NOMO-1 treated with dmso at 0.1 percent for 144 hours (cell line): ENCODE results near the gene CLOCK.
A peak's percentile ranks its signal among the peaks of the same experiment; 100 is the strongest.

Experiments used
- DNase-seq: peaks from one replicate; lab custom pipeline; 2025; ENCODE audit not compliant: unreplicated experiment; lab: John Stamatoyannopoulos, UW

Gene CLOCK

DNA sequence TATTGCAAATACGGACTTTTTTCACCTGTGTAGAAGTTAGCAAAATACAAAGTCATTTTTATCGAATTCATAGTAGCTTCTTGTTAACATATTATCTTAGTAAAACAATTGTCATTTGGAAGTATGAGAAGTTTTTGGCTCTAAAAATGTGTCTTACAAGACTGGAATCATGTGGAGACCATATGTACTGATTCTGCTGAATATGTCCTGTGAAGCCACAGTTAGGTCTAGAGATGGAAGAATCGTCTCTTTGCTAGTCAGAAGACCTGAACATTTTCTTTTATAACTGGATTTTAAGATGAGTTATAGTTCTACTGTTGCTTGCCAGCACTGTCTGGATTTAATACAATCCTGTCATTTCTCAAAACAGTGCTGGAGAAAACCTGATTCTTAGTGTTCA, 121.9 kb downstream of the CLOCK start:
- DNase-seq: no peak

DNA sequence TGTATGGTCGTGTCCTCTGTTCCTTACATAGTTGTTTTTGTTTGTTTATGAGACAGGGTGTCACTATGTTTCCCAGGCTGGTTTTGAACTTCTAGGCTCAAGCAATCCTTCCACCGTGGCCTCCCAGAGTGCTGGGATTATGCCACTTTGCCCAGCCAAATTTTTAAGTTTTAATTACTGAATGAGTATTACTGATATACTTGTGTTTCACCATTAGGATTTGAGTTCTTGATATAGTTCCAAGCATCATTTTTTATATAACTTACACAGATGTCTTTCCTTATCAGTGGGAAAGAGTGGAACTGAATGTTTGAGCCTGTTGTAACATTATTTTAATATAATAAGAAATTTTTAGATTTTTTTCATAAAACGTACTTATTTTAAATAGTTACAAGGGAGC, 130.5 kb downstream of the CLOCK start:
- no peak for DNase-seq

DNA sequence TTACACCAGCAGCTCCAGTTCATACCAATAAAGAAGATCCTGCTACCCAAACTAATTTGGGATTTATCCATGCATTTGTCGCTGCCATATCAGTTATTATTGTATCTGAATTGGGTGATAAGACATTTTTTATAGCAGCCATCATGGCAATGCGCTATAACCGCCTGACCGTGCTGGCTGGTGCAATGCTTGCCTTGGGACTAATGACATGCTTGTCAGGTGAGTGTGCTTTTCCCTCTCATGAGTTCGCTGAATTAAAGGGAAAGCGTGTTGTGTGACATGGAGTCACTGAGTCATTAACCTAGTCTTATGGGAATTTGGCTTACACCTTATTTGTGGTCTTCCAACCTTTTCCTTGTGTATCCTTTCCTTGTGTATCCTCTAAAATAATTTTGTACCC, 135.1 kb downstream of the CLOCK start:
- no peak for DNase-seq

DNA sequence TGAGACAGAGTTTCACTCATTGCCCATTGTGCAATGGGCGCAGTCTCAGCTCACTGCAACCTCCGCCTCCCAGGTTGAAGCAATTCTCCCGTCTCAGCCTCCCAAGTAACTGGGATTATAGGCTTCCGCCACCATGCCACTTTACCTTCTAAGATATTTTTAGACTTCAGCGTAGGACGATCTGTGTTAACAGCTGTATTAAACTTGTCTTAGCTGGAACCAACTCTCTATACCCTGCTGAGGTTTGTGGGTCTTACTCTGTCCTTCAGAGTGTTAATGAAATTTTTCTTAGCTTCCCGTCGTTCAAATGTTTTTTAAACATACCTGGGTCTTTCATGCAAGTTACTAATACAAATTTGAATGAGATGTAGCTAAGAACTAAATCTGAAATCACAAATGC, 136.3 kb downstream of the CLOCK start:
- no peak for DNase-seq

DNA sequence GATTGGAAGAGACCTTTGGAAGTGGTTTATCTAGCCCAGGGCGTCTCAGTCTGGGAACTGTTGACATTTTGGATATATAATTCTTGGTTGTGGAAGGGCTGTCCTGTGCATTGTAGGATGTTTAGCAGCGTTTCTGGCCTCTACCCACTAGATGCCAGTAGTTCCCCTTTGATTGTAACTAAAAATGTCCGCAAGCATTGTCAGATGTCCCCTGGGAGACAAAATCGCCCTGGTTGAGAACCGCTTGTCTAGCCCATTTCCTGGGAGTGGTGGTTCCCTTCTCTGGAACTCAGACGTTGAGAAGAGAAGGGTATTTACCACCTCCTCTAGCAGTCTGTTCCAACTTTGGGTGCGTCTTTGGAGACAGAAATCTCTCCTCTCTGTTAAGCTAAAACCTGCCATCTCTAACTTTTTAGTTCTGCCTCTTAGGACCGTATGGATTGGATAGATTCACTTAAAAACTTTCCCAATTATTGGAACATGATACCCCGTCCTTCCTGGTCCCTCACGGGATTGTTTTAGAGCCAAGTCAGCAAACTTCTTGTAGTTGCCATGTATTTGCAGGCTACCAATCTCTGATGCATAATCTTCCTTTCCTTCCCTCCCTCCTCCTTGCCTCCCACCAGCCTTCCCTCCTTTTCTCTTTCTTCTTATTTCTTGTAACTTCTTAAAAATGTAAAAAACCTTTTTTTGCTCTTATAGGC, 137.1 kb downstream of the CLOCK start:
- DNase-seq: no peak

DNA sequence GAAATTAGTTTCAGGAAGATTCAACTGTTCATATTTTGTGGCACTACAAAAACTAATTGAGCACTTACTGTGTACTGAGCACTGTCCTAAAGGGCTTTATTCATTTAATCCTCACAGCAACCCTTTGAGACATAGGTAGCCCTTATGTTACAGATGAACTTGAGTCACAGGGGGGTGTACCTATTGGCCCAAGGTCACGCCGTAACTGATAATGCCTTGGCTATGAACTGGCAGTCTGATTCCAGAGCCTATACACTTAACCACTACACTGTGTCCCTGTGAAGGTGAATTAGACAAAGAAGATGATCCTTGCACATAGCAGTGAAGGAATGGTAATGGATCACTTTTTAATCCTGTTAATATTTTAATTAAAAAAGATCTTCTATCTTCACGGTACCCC, 138.9 kb downstream of the CLOCK start:
- DNase-seq: no peak

DNA sequence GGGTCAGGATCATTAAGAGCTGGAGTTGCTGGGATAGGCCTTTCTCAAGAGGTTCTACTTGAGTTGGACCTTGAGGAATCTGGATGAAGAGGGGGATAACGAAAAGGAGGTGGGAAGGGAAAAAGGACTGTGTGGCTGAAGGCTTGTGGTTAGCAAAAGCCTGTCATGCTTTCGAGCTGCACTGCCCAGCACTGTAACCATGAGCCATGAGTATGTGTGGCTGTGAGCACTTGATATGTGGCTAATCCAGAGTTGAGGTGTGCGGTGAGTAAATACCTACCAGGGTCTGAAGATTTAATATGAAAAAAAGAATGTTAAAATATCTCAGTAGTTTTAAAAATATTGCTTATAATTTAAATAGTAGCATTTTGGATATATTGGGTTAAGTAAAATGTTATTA, 139.6 kb downstream of the CLOCK start:
- DNase-seq: no peak

DNA sequence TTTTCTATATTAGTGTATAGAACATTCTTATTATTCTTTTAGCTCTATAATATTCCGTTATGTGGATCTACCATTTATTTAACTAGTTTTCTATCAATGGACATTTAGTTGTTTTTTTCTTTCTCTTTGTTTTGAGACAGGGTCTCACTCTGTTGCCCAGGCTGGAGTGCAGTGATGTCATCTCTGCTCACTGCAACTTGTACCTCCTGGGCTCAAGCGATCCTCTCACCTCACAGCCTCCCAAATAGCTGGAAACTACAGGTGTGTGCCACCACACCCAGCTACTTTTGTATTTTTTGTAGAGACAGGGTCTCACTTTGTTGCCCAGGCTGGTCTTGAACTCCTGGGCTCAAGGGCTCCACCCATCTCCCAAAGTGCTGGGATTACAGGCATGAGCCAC, 140.2 kb downstream of the CLOCK start:
- no peak for DNase-seq

DNA sequence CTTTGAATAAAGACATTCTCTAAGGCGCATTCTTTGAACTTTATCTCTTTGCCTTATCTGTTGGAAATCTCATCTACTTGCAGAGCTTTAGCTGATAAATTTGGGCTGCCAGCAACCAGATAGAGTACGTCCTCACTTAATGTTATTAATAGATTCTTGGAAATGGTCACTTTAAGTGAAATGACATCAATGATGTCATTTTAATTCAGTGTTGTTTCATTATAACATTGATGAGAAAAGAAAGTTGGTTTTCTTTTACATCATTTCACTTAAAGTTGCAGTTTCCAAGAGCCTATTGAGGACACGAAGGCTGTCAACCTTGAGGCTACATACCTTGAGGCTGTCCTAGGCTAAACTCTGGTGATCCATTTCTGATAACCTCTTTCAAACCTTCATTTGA, 141.6 kb downstream of the CLOCK start:
- DNase-seq: no peak

DNA sequence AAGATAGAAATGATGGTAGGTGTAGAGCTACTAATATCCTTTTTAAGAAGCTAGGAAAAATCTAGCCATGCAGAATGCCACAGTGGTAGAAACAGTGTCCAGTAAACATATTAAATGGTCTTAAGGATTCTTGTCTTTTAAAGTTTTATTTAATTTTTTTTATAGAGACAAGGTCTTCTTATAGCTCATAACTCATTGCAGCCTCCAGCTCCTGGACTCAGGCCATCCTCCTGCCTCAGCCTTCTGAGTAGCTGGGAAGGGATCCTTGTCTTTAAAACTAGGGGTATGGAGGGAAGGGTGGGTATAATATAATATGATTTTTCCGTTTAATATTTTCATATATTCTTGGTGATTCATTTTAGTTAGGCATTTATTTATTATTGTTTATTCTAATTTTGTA, 147.1 kb downstream of the CLOCK start:
- no peak for DNase-seq

DNA sequence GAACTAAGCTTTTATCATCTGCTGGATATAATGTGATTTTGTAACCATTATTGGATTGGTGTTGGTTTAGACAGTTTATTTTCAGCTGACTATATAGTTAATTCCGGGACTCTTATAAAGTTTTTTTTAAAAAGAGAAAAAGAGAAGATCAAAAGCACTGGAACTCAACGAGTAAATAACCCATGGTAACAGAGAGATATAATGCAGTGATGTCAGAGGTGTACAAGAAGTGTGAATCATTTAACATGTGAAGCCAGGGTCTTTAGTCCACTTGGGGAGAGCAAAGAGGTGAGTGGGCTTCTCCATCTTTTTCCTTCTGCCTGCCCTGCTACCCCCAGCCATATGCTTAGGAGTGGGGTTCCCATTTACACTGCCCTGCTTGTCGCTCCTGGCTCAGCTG, 147.7 kb downstream of the CLOCK start:
- no peak for DNase-seq

DNA sequence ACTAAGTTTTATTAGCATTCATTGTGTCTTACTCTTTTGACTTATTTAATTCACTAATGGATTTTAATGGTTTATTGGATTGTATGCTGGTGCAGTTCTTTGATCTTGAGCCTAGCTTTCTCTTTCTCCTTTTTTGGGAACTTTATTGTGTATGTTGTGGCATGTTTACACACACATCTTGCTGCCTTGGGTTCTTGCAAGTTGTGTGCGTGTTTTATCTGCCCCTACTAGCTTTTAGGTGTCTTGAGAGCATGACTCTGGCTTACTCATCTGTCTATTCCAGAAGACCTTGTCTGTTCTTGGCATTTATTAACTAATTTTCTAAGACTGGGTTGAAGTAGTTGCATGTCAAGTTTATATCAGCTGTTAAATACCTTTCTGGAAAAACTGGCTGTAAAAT, 148.2 kb downstream of the CLOCK start:
- DNase-seq: no peak

DNA sequence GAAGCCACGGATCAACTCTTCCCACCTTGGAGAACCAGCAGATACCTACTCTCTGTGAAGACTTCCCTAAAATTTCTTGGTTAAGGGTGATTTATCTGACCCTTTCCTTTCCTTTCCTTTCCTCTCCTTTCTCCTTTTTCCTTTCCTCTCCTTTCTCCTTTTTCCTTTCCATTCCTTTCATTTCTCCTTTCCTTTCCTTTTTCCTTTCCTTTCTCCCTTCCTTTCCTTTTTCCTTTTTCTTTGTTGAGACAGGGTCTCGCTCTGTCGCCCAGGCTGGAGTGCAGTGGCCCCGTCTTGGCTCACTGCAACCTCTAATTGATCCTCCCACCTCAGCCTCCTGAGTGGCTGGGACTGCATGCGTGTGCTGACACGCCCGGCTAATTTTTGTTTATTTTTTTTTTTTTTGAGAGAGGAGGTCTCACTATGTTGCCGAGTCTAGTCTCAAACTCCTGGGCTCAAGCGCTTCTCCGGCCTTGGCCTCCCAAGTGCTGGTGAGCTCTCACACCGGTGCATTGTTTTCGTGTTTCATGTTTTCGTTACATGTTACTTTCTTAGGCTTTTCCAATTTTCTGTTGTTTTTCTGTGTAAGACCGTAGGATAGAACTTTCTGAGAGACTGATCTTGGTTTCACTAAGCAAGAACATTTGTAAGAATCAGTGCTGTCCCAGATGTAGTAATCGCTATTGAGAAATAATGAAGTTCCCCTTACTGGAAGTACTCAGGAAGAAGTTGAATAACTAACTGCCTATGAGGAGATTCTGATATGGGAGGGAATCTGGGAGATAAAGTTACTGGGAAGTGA, 149.0 kb downstream of the CLOCK start:
- no peak for DNase-seq

DNA sequence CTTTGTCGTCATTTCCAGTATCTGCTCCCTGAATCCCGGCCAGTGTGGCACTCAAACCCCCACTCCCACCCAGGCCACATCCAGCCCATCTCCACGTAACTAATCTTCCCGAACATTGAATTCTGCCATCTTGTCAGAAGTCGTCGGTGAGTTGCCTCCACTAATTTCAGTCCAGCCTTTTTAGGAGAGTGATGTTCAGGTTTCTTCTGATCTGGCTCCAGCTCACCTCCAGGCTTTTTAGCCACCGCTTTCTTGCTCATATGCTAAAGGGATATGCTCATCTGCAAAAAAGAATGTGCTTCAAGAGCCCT, 149.6 kb downstream of the CLOCK start:
- no peak for DNase-seq

DNA sequence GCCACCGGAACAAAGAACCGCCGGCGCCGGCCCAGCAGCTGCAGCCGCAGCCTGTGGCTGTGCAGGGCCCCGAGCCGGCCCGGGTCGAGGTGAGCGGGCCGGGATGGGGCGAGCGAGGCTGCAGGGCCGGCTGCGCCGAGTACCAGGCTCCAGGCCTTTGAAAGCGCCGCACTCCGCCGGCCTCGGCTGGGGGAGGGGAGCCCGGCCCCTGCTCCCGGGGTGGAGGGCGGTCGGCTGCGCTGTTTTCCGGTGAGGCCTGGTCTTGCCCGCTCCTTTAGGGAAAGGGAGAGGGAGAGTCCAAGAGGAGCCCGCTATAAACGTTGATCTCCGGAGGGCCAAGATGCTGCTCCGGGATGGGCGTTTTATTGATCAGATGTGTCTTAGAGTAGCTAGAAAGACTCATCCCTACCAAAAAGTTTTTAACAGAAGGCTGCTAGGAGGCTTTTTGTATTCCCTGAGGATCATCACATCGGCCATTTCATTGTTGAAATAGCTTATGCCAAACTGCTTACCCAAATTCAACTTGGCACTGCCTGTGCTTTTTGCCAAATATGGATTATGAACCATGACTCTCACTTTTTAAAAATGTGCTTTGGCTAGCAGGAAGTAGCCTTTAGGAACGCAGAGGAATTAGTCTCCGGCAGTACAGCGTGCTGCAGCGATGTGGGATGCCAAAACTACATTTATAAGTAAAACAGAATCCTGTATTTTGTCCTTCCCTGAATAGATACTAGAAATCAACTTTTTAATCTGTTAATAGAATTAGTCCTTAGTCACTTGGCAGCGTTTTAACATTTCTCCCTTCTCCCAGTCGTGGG, 150.2 kb downstream of the CLOCK start:
- no peak for DNase-seq

DNA sequence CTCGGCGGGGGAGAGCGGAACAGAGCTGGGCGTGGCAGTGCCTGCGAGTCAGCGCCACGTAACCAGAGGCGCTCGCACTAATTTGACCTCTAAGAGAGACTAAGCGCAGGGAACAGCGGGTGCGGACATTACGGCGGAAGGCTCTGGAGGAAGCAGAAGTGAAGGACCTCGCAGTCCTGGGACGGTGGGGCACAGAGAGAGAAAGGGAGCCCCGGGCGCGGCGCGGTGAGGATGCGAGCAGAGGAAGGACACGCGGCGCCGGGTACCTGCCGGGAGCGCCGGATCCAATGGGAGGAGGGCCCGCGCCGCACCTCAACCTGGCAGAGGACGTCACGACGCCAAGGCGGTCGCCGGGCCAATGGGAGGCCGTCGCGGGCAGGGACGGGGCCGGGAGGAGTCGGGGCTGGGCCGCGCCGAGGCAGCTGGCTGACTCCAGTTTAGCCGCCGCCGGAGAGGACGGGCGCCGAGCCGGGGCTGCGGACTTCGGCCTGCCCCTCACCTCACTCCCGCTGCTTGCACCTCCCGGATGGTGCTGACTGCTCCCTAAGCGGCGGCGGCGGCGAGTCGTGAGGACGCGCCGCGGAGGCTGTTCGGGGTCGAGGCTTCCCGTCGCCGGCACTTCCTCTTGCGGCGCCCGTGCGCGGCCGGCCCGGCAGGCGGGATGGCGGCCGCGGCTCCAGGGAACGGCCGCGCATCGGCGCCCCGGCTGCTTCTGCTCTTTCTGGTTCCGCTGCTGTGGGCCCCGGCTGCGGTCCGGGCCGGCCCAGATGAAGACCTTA, 151.0 kb downstream of the CLOCK start, which contains the start of gene TMEM165:
TMEM165 (plus strand) TSS at position 429 of the 779 bp plus-strand sequence; CDS start at position 662, 233 bp downstream.
- DNase-seq: peak; percentile 87

DNA sequence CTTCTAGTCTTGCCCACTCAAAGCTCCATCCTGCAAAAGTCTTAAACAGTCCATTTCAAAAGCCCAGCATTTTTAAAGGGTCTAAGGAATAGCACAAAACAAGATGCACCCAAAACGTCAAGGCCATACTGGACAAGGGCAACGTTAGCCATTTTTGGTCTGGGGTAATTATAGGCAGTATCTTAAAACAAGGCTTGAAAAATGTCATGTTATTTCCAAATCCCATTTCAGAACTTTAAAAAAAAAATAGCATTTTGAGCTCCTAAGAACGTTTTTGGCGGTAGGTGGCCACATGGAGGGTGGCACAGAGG, 151.5 kb downstream of the CLOCK start:
- DNase-seq: no peak

DNA sequence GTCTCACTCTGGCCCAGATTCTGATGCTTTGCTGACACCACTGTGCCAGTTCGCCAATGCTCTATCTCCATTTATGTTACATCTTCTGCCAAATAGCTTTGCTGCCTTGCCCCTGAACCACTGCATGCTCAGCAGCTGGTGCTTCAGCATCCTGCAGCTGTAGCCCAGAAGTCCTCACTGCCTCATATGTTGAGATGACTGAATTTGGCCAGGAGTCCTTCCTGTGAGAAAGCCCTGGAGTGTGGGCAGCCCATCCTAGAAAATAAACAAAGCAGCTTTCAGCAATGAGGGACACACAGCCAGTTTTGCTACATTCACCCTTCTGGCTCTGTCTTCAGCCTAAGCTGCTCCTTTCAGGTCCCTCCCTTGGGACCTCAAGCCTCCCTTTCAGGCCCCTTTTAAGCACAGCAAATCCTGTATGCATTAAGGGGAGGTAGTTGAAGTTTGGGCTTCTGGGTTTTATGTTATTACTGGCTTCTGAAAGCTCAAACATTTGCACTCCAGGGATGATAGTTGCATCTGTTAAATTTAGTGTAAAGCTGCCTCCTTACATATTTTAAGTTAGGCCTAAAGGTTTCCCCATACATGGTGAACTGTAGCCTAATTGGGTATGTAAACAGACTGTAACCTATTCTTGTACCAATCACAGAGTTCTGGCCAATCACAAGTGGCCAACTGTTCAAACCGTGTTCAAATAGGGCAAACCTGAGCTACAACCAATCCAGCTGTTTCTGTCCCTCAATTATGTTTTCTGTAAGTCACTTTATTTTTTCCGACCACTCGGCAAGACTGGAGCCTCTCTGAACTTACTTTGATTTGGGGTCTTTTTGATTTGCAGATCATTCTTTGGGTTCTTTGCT, 153.0 kb downstream of the CLOCK start:
- DNase-seq: no peak

DNA sequence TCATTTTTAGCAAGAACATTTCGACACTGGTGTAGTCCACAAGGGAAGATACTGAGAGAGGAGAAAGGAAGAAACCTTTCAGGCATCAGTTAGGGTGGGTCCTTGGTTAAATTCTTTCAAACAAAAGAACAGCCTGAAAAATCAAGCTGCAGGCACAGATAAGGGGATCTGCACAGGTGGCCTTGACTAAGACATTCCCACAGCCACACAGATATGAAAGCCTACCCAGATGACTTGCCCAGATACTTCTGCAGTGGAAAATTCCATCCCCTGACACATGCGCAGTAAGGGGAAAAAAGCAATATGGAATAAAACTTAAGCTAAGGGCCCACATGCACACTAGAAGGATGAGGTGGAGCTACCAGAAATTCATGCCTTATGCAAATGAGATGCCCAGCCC, 159.9 kb downstream of the CLOCK start:
- no peak for DNase-seq

DNA sequence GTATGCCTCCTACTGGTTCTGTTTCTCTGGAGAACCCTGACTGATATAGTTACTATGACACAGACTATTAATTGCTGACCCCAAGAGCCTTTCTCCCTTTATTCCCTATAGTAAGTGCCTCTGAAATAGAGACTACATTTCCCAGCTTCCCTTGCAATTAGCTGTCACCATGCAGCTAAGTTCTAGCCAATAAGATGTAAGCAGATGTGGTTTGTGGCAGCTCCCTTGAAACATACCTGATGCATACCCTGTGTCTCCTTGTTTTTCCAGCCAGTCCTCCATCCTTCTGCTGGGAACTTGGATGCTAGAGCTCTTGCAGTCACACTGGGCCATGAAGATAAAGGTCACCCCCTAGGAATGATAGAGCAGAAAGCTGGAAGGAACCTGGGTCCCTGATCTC, 160.6 kb downstream of the CLOCK start:
- DNase-seq: no peak
